ENCODE data around the gene DMRTC2. TPM values are rescaled to one million over a fixed set of nuclear protein-coding genes. Genes with fewer than 3 reads are reported as not detected.

DMRTC2 gene
- total RNA-seq, 1 donor from 2014 or later, result not detected

GRCh38 chr19:41893899-41894298 is 49.1 kb downstream of the DMRTC2 start:
- peaks cover 34% of the 10 kb centered on the region for H3K36me3 Mint-ChIP-seq (ENCODE audit: low read depth, unreplicated experiment)
- peaks cover 8% of the 10 kb centered on the region for H3K27me3 Mint-ChIP-seq (ENCODE audit: unreplicated experiment)
- H3K4me3 Mint-ChIP-seq (ENCODE audit: unreplicated experiment), result no peak overlapping the region
- no peaks in the 10 kb centered on the region for H3K9me3 Mint-ChIP-seq (ENCODE audit: unreplicated experiment)
- DNase-seq (ENCODE audit: low spot score), result no peak
- H3K4me1 Mint-ChIP-seq (ENCODE audit: unreplicated experiment), result peaks cover 16% of the 10 kb centered on the region
- no peak overlapping the region for H3K27ac Mint-ChIP-seq (ENCODE audit: unreplicated experiment)
- no peak for TF ChIP-seq CTCF (IDR thresholded peaks at IDR 0.05; ENCODE audit: unreplicated experiment)

- no peaks in the 10 kb centered on the region for H3K9me3 Mint-ChIP-seq (ENCODE audit: unreplicated experiment)
- H3K27me3 Mint-ChIP-seq (ENCODE audit: unreplicated experiment), result peaks cover 8% of the 10 kb centered on the region
- peaks cover 34% of the 10 kb centered on the region for H3K36me3 Mint-ChIP-seq (ENCODE audit: low read depth, unreplicated experiment)
- peaks cover 16% of the 10 kb centered on the region for H3K4me1 Mint-ChIP-seq (ENCODE audit: unreplicated experiment)
- no peak overlapping the region for H3K27ac Mint-ChIP-seq (ENCODE audit: unreplicated experiment)
- no peak for DNase-seq (ENCODE audit: low spot score)
- TF ChIP-seq CTCF (IDR thresholded peaks at IDR 0.05; ENCODE audit: unreplicated experiment), result no peak
- no peak overlapping the region for H3K4me3 Mint-ChIP-seq (ENCODE audit: unreplicated experiment)
Observed at GRCh38 chr19:41894350-41894749, 49.5 kb downstream of the DMRTC2 start.

GRCh38 chr19:41895745-41896580 is 51.1 kb downstream of the DMRTC2 start:
- H3K36me3 Mint-ChIP-seq (ENCODE audit: low read depth, unreplicated experiment), result peaks cover 26% of the 10 kb centered on the region
- H3K4me3 Mint-ChIP-seq (ENCODE audit: unreplicated experiment), result no peak overlapping the region
- H3K27me3 Mint-ChIP-seq (ENCODE audit: unreplicated experiment), result peaks cover 8% of the 10 kb centered on the region
- DNase-seq (ENCODE audit: low spot score), result no peak
- H3K4me1 Mint-ChIP-seq (ENCODE audit: unreplicated experiment), result peaks cover 16% of the 10 kb centered on the region
- no peak overlapping the region for H3K27ac Mint-ChIP-seq (ENCODE audit: unreplicated experiment)
- H3K9me3 Mint-ChIP-seq (ENCODE audit: unreplicated experiment), result no peaks in the 10 kb centered on the region
- TF ChIP-seq CTCF (IDR thresholded peaks at IDR 0.05; ENCODE audit: unreplicated experiment), result peak; percentile 35

GRCh38 chr19:41896581-41896942 is 51.7 kb downstream of the DMRTC2 start:
- no peak overlapping the region for H3K4me3 Mint-ChIP-seq (ENCODE audit: unreplicated experiment)
- no peak for TF ChIP-seq CTCF (IDR thresholded peaks at IDR 0.05; ENCODE audit: unreplicated experiment)
- no peak for DNase-seq (ENCODE audit: low spot score)
- H3K9me3 Mint-ChIP-seq (ENCODE audit: unreplicated experiment), result no peaks in the 10 kb centered on the region
- peaks cover 25% of the 10 kb centered on the region for H3K36me3 Mint-ChIP-seq (ENCODE audit: low read depth, unreplicated experiment)
- H3K4me1 Mint-ChIP-seq (ENCODE audit: unreplicated experiment), result peaks cover 14% of the 10 kb centered on the region
- H3K27ac Mint-ChIP-seq (ENCODE audit: unreplicated experiment), result no peak overlapping the region
- peaks cover 3% of the 10 kb centered on the region for H3K27me3 Mint-ChIP-seq (ENCODE audit: unreplicated experiment)

DNA sequence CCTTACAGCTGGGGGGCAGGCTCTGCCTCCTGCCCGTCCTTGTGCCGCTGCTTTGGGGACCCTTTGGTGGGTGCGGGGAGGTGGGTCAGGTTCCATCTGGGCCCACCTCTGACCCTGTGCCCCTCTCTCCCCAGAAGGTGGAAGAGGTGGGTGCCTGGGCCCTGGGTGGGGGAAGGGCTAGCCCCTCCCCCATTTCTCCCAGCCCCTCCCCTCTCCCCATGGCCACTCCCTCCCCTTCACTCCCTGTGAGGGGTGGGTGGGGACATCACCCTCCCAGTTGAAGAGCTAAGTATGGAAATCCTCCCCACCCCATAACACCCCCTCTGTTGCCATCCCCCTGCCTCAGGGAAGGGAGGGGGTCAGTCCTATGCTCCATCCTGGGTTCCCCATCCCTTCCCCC is 52.3 kb downstream of the DMRTC2 start:
- Mint-ChIP-seq H3K9me3 (ENCODE audit: unreplicated experiment) (no peaks in the 10 kb centered on the region), H3K27me3 (ENCODE audit: unreplicated experiment) (peaks cover 1% of the 10 kb centered on the region), H3K27ac (ENCODE audit: unreplicated experiment) (no peak overlapping the region), H3K4me1 (ENCODE audit: unreplicated experiment) (peaks cover 12% of the 10 kb centered on the region), H3K4me3 (ENCODE audit: unreplicated experiment) (no peak overlapping the region), H3K36me3 (ENCODE audit: low read depth, unreplicated experiment) (peaks cover 26% of the 10 kb centered on the region)
- no peak for DNase-seq (ENCODE audit: low spot score)
- TF ChIP-seq CTCF (IDR thresholded peaks at IDR 0.05; ENCODE audit: unreplicated experiment), result no peak

All from endothelial cell (in vitro differentiated cells).